NT2/D1 (cell line): ENCODE data around the gene EPB41L1.

Source experiments
- SUZ12 ChIP-seq: IDR thresholded peaks from 2 replicates; pipeline ENCODE4 v1.6.1; 2011; ENCODE audit not compliant: insufficient read length, insufficient read depth; ENCODE audit errors: extremely low read depth
- YY1 ChIP-seq: IDR thresholded peaks from 2 replicates; pipeline ENCODE4 v1.6.1; 2011; ENCODE audit not compliant: insufficient read length, insufficient read depth
- ZNF274 ChIP-seq: IDR thresholded peaks from 2 replicates; pipeline ENCODE4 v1.6.1; 2011; ENCODE audit warnings: mild to moderate bottlenecking, low read depth, low read length

DNA sequence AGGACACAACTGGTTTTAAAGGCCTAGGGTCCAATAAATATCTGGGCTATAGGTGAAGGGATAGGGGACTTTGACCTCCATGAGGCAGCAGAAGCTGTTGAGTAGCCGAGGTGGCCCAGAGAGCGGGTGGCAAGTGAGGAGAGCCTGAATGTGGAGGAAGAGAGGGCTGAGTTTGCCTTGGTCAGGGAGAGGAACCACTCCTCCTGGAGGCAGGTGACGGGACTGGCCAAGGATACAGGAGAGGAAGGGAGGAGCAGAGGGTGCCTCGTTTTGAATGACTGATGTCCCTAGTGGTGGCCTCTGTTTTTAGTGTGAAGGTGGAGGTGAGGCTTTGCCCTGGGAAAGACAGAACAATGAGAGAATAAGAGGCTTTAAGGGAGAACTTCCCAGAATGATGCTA is 62.7 kb downstream of the EPB41L1 start:
- no peak for TF ChIP-seq ZNF274
- TF ChIP-seq YY1: no peak
- TF ChIP-seq SUZ12: no peak
